ENCODE results near the gene TTC7B. TPM values are rescaled to one million over a fixed set of nuclear protein-coding genes. Genes with fewer than 3 reads are reported as not detected.
A peak's percentile ranks its signal among the peaks of the same experiment; 100 is the strongest.

Gene TTC7B
- total and polyA plus RNA-seq, 9 of the 15 experiments (the other 6 are each of a cell fraction or from before 2014, with no cell fraction given) = 2.2 to 77.2 (median 36.7) TPM

DNA sequence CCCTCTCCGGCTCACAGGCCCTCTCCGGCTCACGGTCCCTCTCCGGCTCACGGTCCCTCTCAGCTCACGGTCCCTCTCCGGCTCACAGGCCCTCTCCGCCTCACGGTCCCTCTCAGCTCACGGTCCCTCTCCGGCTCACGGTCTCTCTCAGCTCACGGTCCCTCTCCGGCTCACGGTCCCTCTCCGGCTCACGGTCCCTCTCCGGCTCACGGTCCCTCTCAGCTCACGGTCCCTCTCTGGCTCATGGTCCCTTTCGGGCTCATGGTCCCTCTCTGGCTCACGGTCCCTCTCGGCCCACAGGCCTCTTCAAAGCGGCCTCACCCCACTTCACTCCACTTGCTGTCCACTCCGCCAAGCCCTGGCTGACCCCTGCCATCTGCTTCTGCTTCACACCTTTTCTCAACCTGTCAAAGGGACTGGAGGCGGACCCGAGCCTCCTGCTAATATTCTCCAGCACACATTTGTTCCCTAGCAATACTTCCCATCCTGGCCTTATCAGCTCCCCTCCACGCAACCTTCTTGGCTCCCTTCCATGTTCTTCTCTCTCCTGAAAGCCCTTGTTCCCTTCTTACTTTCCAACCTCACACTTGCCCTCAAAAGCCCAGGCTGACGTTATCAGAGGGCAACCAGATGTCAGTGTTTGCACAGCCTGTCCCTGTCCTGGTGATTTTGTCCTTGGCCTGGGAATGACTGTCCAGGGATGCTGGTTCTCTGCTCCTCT lies 242.7 kb downstream of the TTC7B start (continued):
- peak in 1 of 2 experiments; percentile 85 for TF ChIP-seq AFF1 (IDR thresholded peaks at IDR 0.05; ENCODE audit: low read depth in 1 of 2, partially characterized antibody in 2 of 2)
- TF ChIP-seq PHF8 (IDR thresholded peaks at IDR 0.05; ENCODE audit: borderline replicate concordance, low read length) = no peak
- no peak; the same call in 1 of the 2 replicates for TF ChIP-seq RNF2 (IDR thresholded peaks at IDR 0.05)
- TF ChIP-seq ZNF740 (CRISPR knock-in tag; IDR thresholded peaks at IDR 0.05) = no peak
- no peak for TF ChIP-seq ZNF740 (tag; IDR thresholded peaks at IDR 0.05)
- peak; percentile 90; the same call in 1 of the 2 replicates for TF ChIP-seq SMARCC2 (IDR thresholded peaks at IDR 0.05; ENCODE audit: low read depth)
- no peak for TF ChIP-seq PTRF (tag; IDR thresholded peaks at IDR 0.05)
- peak; percentile 16; the same call in 1 of the 2 replicates for TF ChIP-seq NFIX (CRISPR knock-in tag; IDR thresholded peaks at IDR 0.05; ENCODE audit: low read depth)
- TF ChIP-seq NCOA1 (IDR thresholded peaks at IDR 0.05; ENCODE audit: low read depth) = peak; percentile 88
- TF ChIP-seq FOXM1 (IDR thresholded peaks at IDR 0.05; ENCODE audit: low read depth) = peak; percentile 87
- no peak for TF ChIP-seq FOXM1 (CRISPR knock-in tag; IDR thresholded peaks at IDR 0.05; ENCODE audit: low read depth)
- TF ChIP-seq CREM (IDR thresholded peaks at IDR 0.05; ENCODE audit: low read depth) = peak; percentile 74; the same call in 1 of the 2 replicates
- no peak for TF ChIP-seq KDM4B (IDR thresholded peaks at IDR 0.05; ENCODE audit: borderline replicate concordance in 2 of 2, low read depth in 1 of 2)
- TF ChIP-seq NR4A1 (CRISPR knock-in tag; IDR thresholded peaks at IDR 0.05) = no peak
- TF ChIP-seq NR4A1 (tag; IDR thresholded peaks at IDR 0.05) = peak; percentile 54; the same call in 1 of the 2 replicates
- peak; percentile 97 for TF ChIP-seq TAL1 (IDR thresholded peaks at IDR 0.05)
- peak; percentile 57; the same call in 1 of the 2 replicates for TF ChIP-seq SP1 (CRISPR knock-in tag; IDR thresholded peaks at IDR 0.05)
- peak; percentile 81 for TF ChIP-seq PKNOX1 (IDR thresholded peaks at IDR 0.05)
- TF ChIP-seq ELF4 (CRISPR knock-in tag; IDR thresholded peaks at IDR 0.05) = peak; percentile 93
- peak; percentile 84 to 88 for TF ChIP-seq KDM1A (IDR thresholded peaks at IDR 0.05)
- TF ChIP-seq HDAC2 (IDR thresholded peaks at IDR 0.05) = peak; percentile 93
- TF ChIP-seq ARID1B (IDR thresholded peaks at IDR 0.05) = peak; percentile 99
- peak; percentile 67; the same call in 1 of the 2 replicates for TF ChIP-seq ZNF584 (CRISPR knock-in tag; IDR thresholded peaks at IDR 0.05; ENCODE audit: low read depth)
- no peak for TF ChIP-seq ZNF586 (CRISPR knock-in tag; conservative IDR thresholded peaks at IDR 0.05)
- peak; percentile 89 for TF ChIP-seq OTX1 (CRISPR knock-in tag; IDR thresholded peaks at IDR 0.05)

All from K562 (cell line).